ENCODE results near the gene CFAP68.

The CFAP68 gene, protein sequence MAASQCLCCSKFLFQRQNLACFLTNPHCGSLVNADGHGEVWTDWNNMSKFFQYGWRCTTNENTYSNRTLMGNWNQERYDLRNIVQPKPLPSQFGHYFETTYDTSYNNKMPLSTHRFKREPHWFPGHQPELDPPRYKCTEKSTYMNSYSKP

DNA sequence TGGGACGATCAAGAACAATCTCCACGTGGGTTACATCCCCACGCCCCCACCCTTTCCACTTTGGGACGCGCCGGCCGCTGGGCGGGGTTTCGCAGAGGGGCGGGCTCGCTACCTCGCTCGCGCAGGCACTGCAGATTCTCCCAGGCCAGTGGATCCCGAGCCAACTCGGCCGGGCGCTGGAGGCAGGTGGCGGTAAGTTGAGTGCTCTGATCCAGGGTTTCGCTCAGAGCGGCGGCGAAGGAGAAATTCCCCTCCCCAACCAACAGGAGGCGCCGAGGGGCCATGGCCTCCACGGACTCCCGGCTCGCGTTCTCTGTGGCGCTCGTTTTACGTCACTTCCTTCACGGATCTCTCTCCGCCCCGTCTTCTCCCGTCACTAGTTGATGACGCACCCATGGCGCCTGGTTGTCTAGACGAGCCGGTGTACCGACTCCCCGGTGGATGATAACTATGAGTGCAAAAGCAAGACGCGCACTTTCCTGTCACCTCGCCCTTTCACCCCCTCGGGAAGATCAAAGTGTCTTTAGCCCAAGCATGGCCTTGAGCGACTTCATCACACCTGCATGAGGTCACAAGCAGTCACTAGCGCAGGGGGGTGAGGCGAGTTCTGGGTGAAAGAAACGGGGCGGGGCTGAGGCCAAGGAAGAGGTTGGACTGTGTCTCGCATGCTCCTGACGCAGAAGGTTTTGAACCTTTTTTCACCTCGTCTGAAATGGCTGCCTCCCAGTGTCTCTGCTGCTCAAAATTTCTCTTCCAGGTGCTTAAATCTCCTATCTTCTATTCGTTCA is at the start of gene CFAP68, which contains the start of gene FDXACB1:
CFAP68 (plus strand) TSS at position 693 of the 788 bp plus-strand sequence; CDS start at position 713, 20 bp downstream.
FDXACB1 (minus strand) TSS at position 317 of the 788 bp plus-strand sequence; CDS start at position 284, 33 bp downstream.
- peak; percentile 90 to 94 for DNase-seq

DNA sequence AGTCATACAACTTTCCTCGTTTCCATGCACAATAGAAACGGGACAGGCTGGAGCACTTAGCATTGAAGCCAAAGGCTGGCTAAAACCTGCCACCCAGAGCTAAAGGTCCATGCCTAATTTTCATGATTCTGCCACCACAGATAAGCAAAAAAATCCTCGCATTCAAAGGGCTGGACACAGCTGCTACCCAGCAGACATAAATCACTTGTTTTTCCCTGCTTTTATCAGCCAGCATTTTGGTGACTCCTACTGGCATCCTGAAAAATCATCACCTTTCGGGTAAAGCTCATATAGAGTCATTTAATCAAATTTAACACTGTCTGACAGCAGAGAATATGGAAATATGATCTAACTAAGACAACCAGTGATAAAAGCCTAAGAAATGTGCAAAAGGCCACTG is 45.8 kb upstream of the CFAP68 start:
- DNase-seq: no peak

DNA sequence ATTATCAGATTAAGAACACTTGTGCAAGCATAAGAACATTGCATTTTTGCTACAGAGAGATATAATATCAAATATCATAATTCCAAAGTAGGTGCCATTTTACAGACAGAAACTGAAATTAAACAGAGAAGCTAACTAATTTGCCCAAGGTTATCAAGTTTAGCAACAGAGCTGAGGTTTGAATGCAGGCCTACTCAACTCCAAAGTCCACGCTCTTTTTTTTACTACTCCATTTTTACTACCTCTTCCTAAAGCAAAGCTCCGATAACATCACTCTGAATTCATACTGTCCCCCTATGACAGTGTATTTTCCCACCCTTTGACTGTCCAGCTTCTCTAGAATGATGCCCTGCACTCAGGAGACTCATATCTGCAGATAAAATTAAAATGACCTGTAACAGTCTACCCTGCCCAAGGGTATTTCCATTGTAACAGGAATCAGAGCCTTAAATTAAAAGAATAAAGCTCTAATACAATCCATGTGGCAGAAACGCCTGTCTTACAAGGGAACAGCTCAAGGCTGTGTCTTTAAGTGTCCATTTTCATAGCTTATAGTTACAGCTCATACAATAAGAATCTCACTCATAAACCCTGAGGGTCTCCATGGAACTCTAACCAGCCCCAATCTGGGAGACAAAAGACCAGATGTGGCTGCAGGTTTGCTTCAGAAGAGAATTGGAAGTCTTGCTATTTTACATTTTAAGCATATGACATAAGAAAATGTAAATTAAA is 44.7 kb upstream of the CFAP68 start:
- DNase-seq: no peak

DNA sequence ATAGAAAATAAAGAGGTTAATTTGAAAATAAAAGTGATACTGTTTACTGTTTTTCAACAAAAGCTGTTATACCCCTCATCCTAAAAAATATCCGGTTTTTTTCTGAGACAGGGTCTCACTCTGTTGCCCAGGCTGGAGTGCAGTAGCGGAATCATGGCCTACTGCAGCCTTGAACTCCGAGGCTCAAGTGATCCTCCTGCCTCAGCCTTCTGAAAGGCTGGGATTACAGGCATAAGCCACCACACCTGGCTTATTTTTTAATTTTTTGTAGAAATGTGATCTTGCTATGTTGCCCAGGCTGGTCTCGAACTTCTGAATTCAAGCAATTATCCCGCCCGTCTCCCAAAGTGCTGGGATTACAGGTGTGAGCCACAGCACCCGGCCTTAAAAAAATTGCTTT is 43.7 kb upstream of the CFAP68 start:
- DNase-seq: no peak

DNA sequence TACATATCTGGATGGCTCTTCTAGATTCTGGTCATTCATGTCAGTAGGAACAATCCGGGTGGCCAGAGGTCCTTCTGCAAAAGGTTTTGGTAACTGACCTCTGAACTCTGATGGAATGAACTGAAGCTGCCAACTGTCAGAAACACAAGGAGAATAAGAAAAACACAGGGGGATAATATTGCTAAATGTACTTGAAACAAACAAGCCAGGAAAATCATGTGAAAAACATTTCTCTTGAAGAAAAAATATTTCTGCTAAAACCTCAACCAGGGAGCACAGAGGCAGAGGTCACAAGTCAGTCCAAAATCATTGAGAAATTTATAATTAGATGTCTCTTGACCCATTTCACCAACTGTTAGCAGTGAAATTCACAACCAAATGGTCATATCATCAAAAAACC is 43.2 kb upstream of the CFAP68 start:
- no peak for DNase-seq

DNA sequence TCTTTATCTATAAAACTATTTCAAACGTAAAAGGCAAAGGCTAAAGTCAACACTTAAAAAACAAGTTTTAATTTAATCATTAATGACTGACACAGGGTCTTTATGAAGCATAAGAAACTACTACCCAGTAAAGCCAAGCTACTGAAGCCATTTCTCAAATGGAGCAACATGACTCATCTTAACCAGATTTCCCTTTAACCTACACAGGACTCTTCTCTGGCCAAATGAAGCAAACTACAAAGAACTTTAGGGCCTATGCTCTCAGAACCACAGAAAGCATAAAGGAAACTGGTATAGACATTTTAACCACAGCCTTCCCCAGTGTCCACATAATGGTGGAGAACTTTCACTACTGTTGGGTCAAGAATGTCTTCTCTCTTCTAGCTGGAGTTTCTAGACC is 42.6 kb upstream of the CFAP68 start:
- DNase-seq: no peak

DNA sequence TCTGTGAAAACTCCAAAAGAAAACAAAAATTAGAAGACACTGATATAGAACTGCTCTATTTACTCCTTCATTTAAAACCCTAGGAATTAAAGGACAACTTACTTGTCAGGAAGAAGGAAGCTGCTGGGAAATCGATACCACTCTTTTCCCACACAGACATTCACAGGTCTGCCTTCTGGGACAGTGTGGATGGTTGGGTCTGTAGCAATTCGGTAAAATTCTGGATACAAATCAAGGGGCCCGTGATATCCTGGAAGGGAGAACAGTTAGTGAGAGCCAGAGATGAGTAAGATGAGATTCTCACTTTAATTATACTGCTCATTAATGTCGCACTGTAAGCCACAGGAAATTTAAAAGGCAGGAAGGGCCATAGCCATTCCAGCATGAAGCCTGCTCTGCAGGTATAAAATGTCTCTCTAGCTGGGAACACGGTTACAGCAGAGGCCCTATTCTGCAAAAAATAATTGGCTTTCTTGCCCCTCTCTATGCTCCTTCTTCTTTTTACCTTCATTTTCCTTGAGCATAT is 41.9 kb upstream of the CFAP68 start:
- DNase-seq: no peak

DNA sequence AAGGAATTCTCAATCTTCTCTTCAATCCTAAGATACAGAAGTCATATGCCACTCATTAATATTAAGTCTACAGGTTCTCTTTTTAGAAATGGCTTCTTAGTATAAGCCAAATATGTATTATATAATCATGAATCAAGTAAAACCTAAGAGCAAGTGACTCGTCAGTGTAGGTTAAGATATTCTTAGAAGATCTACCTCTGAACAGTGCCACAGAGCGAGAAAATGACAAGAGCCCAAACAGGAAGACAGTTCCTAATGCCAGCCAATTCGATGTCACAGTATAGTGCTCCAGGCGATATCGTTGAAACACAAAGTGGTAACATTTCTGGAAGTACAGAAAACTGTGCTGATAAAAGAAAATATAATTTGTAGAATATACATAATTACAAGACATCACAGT is 41.3 kb upstream of the CFAP68 start:
- DNase-seq: no peak

DNA sequence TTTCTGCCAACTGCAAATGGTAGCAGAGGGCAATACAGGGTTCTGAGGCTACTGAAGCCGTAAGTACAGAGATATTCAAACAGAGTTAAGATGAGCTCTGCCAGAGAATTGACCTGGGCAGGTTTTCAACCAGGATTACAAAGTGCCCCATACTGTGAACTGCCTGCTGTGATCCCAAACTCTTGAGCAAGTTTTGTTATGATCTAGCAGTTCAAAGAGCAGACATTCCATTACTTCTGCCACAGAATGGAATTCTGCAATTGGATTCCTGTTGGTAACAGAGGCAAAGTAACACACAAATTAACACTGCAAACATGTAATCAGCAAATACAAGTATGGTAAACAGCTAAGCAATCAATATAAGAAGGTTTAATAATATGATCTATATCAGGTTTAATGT is 39.2 kb upstream of the CFAP68 start:
- no peak for DNase-seq

DNA sequence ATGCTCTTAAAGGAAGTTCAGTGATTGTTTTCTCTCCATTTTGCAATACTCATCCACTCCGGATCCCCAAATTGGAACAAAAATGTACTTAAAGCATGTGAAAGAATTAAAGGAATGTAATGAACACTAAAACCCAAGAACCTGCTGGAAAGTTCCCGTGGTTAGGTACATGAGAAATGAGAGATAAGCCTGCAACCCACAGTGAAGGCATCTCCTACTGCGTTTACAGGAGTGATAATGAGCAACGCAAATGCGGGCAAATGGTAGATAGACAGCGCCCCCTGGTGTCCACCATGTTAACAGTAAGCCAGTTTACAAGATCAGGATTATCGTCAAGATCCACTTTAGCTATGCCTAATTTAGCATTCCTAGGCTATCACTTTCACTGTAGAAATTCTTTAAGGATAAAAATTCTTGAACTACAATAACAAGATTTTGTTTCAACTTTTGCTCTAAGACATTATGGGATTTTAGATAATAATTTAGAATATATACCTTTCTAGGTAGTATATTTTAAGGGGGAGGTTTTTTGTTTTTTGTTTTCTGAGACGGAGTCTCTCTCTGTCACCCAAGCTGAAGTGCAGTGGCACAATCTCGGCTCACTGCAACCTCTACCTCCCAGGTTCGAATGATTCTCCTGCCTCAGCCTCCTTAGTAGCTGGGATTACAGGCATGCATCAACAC is 37.8 kb upstream of the CFAP68 start:
- peak; percentile 91 for DNase-seq

DNA sequence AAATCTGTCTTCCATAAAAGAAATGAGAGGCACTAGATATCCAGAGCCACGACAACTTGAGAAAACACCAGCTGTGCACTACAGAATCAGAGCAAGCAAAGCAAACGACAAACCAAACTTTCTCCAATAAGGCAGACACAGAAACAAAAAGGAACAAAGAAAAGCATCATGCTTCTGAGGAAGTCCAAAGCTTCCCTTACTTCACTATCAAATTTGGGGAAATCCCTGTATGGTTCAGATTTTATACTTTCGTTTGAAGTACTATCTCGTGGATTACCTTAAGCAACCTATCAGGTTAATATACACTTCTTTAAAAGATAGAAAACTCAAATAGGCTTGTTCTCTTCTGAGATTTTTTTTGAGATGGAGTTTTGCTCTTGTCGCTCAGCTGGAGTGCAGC is 35.7 kb upstream of the CFAP68 start:
- no peak for DNase-seq

DNA sequence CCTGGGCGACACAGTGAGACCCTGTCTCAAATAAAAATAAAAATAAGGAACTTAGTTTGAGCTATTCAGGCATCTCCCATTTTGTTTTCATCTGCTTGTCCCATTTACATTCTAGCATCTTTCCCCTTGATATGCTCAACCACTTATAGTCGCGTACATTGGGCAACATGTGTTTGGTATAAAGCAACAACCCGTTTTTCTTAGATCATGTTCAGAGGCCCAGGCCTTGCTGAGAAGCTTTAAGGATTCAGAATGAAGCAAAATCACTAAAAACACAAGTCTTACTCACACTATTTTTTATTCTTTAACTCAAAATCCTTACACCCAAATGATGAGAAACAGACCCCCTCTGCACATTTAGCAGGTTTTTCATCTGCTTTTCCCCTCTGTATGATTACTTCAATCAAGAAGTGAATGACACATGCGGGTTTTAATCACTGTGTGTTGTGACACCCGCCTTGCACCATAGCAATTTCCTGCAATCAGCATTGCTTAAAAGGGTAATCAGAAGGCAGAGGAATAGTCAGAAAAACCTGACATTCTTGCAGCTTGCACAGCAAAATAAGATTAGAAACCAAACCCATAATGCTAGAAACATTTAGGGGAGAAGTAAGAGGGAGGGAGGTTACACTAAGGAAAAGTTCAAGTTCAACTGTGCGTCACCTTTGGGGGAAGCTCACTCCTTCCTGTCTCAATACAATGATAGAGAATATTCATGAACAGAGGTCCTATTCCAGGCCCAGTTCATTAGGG is 33.9 kb upstream of the CFAP68 start:
- no peak for DNase-seq

DNA sequence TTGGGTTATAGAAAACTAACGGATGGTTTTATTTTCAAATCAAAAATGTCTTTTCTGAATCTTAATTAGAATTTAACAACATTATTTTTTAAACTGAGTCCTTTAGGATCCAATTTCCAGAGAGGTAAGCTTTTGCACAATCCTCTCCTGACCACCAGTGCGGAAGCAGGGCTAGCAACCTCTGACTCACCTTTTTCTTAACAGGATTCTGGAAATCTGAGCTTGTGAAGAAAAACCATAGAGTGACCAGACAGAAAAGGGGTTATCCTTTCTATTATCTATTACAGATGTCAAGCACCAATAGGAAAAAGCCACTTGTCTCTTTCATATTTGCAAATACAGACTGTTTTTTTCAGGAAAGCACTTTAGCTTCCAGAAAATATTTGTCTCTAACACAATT is 33.3 kb upstream of the CFAP68 start:
- DNase-seq: no peak

DNA sequence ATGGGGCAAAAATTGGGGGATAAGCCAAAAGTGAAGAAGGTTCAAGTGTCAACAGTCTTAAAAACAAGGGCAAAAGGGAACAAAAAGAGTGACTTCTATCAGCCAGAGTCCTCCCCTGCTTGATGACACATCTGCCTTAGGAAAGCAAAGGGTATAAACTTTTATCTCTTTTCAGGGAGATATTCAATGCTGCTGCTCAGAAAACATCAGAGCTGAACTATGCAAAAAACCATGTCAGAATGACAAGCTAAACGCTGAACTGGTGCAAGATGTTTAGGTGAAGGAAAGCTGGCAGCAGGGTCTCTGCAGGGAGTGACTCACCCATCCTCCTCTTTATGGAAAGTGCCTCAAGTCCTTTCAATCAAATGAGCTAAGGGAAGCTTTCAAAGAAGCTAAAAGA is 32.7 kb upstream of the CFAP68 start:
- DNase-seq: no peak

DNA sequence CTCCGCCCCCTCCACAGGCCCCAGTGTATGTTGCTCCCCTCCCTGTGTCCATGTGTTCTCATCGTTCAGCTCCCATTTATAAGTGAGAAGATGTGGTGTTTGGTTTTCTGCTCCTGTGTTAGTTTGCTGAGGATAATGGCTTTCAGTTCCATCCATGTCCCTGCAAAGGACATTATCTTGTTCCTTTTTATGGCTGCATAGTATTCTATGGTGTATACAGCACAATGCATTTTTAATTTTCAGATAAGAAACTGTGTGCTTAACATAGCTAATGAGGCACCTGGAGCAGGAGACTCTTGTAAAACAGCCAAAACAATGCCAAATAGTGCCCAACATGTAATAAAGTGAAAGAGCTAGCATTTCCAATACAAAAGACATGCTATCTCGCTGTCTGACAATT is 29.7 kb upstream of the CFAP68 start:
- no peak for DNase-seq

DNA sequence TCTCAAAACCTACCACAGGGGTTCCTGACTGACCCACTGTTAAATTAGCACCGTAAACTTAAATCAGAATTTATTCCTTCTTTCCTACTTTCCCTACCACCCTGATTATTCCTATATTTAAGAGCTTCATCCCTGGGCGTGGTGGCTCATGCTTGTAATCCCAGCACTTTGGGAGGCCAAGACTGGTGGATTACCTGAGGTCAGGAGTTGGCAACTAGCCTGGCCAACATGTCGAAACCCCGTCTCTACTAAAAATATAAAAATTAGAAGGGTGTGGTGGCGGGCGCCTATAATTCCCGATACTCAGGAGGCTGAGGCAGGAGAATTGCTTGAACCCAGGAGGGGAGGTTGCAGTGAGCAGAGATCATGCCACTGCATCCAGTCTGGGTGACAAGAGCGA is 28.3 kb upstream of the CFAP68 start:
- DNase-seq: no peak

DNA sequence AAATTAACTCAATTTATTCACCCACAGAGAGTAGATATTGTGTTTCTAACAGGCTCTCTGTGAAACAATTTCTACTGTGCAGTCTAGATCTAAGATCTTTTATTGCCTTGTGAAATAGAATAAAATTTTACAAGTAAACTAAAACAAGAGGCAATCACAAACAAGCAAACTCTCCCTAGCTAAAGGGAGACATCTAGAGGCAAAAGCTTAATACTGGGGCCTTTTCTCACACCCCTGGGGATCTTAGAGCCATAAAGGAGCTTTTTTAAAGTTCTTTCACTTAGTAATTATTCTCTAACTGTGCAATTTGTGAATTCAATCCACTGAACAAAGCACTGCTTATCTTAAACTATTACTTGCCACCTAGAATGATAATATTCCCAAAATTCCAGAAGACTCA is 27.7 kb upstream of the CFAP68 start:
- no peak for DNase-seq

DNA sequence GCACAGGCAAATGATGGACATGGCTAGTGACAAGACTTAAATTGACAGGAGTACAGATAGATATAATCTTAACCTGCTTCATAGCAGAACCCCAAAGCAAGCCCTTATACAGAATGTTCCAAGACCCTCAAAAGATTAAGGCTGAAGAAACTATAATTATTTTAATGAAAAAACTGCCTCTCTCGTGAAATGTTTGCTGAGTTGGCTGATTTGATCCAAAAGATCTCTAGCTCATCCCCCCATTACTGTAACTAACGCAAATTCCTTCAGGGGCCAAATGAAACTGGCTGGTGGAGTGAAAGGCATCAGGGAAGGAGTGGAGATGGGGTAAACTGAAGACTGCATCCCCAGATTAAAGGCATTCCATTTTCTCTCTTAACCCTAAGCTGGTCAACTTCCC is 27.2 kb upstream of the CFAP68 start:
- no peak for DNase-seq

DNA sequence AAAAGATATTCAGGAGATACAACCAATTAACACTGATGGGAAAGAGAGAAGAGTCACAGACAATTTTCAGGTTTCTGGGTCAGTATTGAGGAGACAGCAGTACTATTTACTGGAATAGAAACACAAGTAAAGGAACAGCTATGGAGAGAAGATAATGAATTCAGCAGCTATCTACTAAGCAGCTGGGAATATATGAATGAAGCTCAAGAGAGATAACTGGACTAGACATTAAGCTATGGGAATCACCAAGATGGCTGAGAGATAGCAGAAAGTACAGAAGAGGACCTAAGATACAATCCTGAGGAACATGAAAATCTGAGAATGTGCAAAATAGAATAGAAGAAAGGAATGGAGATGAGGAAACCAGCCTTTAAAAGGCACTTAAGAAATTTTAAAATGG is 23.8 kb upstream of the CFAP68 start:
- no peak for DNase-seq

DNA sequence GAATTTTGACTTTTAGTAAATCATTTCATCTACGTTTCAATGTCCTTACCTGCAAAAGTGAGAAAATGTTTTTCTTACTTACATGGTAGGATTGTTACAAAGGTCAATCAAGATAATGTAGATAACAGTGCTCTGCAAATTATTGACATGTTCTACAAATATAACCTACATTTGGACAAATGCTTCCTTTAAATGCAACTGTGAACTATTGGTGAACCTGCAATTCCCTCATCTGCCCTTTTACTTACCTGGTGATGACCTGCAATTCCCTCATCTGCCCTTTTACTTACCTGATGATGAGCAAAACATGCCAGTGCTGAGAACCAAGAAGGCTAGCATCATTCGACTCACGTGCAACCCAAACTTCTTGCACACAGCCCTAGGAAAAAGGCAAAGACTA is 19.1 kb upstream of the CFAP68 start:
- no peak for DNase-seq

DNA sequence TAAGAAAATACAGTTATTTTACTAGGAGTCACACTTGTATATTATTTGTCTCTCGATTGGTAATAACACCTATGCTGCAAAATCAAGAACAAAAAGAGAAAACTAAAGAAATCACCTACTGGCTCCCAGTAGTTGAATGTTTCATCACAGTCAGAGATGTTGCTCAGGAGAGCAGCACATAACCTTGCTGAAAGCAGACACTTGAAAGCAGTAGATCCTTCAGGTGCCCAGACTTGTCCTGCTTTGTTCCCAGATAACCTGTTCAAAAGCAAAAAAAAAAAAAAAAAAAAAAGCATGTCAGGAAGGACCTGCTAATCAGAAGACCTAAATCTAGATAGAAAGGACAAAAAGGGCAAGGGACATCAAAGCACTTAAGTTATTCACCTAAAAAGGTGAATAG is 9.2 kb upstream of the CFAP68 start:
- DNase-seq: no peak

DNA sequence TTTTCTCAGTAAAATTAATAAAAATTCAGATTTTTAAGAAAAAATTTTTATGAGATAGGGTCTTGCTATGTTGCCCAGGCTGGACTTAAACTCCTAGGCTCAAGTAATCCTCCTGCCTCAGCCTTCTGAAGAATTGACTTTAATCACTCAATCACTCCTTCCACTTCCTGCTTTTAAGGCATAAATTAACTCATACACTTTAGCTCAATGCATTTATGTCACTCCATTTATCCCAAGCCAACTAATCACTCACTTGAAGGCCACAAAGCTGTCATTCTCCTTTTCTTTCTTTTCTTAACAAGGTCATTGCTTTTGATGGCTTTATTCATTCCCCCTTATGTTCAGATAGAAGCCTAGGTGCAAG is 8.8 kb upstream of the CFAP68 start:
- no peak for DNase-seq
